B cell (primary cell): ENCODE data around the gene RUNDC1. TPM values are rescaled to one million over a fixed set of nuclear protein-coding genes. Genes with fewer than 3 reads are reported as not detected.

Source experiments
- ATAC-seq: fragments of 200-7000 bp; cut with Tn5 transposase; one replicate; pipeline ENCODE4 v1.10.0; 2021; ENCODE audit warnings: low read depth, mild to moderate bottlenecking, moderate number of reproducible peaks, moderate library complexity
- CTCF ChIA-PET: fragments of 350-600 bp; sonication (Branson Sonifier 250); formaldehyde crosslinking; loops from one replicate; lab custom pipeline; 2021; ENCODE audit warnings: antibody characterized with exemption, inconsistent platforms; lab: Charles Lee
- POLR2A ChIA-PET: fragments of 350-600 bp; sonication (Branson Sonifier 250); formaldehyde crosslinking; loops from one replicate; lab custom pipeline; 2021; ENCODE audit warnings: antibody characterized with exemption; lab: Charles Lee
- DNase-seq: peaks from one replicate; pipeline ENCODE4 v3.0.0; 2013
- H2AFZ ChIP-seq: 2 replicates; pipeline ENCODE4 v1.6.1; 2012; ENCODE audit warnings: mild to moderate bottlenecking, low read depth, low read length; ENCODE audit not compliant: insufficient read depth, poor library complexity, severe bottlenecking
- H3K27ac ChIP-seq, 2 donors: 1 replicate in 1 of 2; 2 replicates in 1 of 2; pipeline ENCODE4 v1.5.1; 2012 to 2013; ENCODE audit warnings: low read length in 2 of 2, mild to moderate bottlenecking in 2 of 2, moderate library complexity in 1 of 2
- H3K27me3 ChIP-seq, 4 experiments: fragments of 200-600 bp in 1 of 4; sonication (generic) in 1 of 4; replicated peaks in 1 of 4; 1 replicate in 2 of 4; 2 replicates in 2 of 4; pipeline versions ENCODE4 v1.6.1 to v1.7.0; 2013 to 2016; ENCODE audit warnings: low read length in 3 of 4, mild to moderate bottlenecking in 2 of 4, mixed read lengths in 1 of 4, moderate library complexity in 1 of 4; ENCODE audit not compliant: insufficient read depth in 4 of 4, control insufficient read depth in 3 of 4; ENCODE audit errors: control extremely low read depth in 1 of 4
- H3K36me3 ChIP-seq, 2 experiments: replicated peaks in 1 of 2; 1 replicate in 1 of 2; 2 replicates in 1 of 2; pipeline versions ENCODE4 v1.6.1 to v1.7.1; 2013; ENCODE audit warnings: low read length in 1 of 2; ENCODE audit not compliant: insufficient read depth in 2 of 2, control insufficient read depth in 1 of 2; ENCODE audit errors: control extremely low read depth in 1 of 2, extremely low read depth in 1 of 2
- H3K4me1 ChIP-seq, 2 donors: fragments of 200-600 bp in 1 of 2; sonication (generic) in 1 of 2; 1 replicate in 1 of 2; 2 replicates in 1 of 2; pipeline versions ENCODE4 v1.5.1 to v1.6.1; 2013 to 2017; ENCODE audit warnings: low read length in 2 of 2; ENCODE audit not compliant: control insufficient read depth in 2 of 2, insufficient read depth in 2 of 2
- H3K4me2 ChIP-seq: replicated peaks from 2 replicates; pipeline ENCODE3; 2012; ENCODE audit warnings: mild to moderate bottlenecking, low read depth, low read length; ENCODE audit not compliant: poor library complexity, severe bottlenecking
- H3K4me3 ChIP-seq, 5 experiments: fragments of 200-600 bp in 1 of 5; sonication (generic) in 1 of 5; 1 replicate in 3 of 5; 2 replicates in 2 of 5; pipeline versions ENCODE4 v1.5.1 to v1.7.0; 2011 to 2016; ENCODE audit warnings: low read length in 4 of 5, mild to moderate bottlenecking in 4 of 5, low read depth in 2 of 5, control low read depth in 1 of 5, moderate library complexity in 1 of 5; ENCODE audit not compliant: insufficient read depth in 1 of 5; ENCODE audit errors: control extremely low read depth in 1 of 5, extremely low read depth in 1 of 5
- H3K79me2 ChIP-seq: fragments of 200-600 bp; sonication (generic); one replicate; pipeline ENCODE4 v1.6.0; 2016; ENCODE audit warnings: low read length; ENCODE audit not compliant: control insufficient read depth, insufficient read depth
- H3K9ac ChIP-seq: fragments of 200-600 bp; sonication (generic); 2 replicates; pipeline ENCODE4 v1.6.1; 2017; ENCODE audit warnings: mild to moderate bottlenecking, low read length, moderate library complexity
- H3K9me3 ChIP-seq, 3 donors: one replicate each; pipeline versions ENCODE4 v1.6.1 to v1.7.1; 2013; ENCODE audit warnings: low read length in 2 of 3; ENCODE audit not compliant: control insufficient read depth in 2 of 3, insufficient read depth in 1 of 3; ENCODE audit errors: control extremely low read depth in 1 of 3
- H4K20me1 ChIP-seq: 2 replicates; pipeline ENCODE4 v1.6.0; 2012; ENCODE audit warnings: mild to moderate bottlenecking, low read length; ENCODE audit not compliant: insufficient read depth, control insufficient read depth, poor library complexity, severe bottlenecking
- H3K27ac Mint-ChIP-seq: one replicate; pipeline ENCODE4 v1.8.0; 2021; ENCODE audit warnings: mixed read lengths
- H3K27me3 Mint-ChIP-seq: one replicate; pipeline ENCODE4 v1.8.0; 2021; ENCODE audit warnings: mixed read lengths
- H3K4me1 Mint-ChIP-seq: one replicate; pipeline ENCODE4 v1.8.0; 2021; ENCODE audit warnings: mixed read lengths
- H3K4me3 Mint-ChIP-seq: one replicate; pipeline ENCODE4 v1.8.0; 2021; ENCODE audit warnings: mixed read lengths
- H3K9me3 Mint-ChIP-seq: one replicate; pipeline ENCODE4 v1.8.0; 2022; ENCODE audit warnings: mixed read lengths; ENCODE audit not compliant: insufficient read depth
- EZH2 ChIP-seq: IDR thresholded peaks from 2 replicates; pipeline ENCODE4 v1.6.1; 2012; ENCODE audit warnings: borderline replicate concordance, low read depth, mild to moderate bottlenecking, moderate library complexity, low read length; ENCODE audit not compliant: insufficient read depth, poor library complexity, severe bottlenecking
- WGBS: methylation state at CpG from one replicate; pipeline ENCODE4 v1.1.5; 2013; ENCODE audit warnings: missing lambda C conversion rate; ENCODE audit not compliant: insufficient coverage; 5-methylcytosine and 5-hydroxymethylcytosine counted together
- intact Hi-C: fragments of 100-400 bp; cut with micrococcal nuclease; formaldehyde crosslinking; loops from one replicate; pipeline ENCODE4 v1.10.0; 2022
- polyA plus RNA-seq: library from polyadenylated mRNA; depleted of rRNA; stranded (reverse); fragments of >200 nt; gene quantifications from 2 replicates; pipeline ENCODE4 v1.2.3, GENCODE V29; 2012
- total RNA-seq, 2 donors: library from RNA; stranded (reverse); fragments of 120-200 nt in 1 of 2; gene quantifications; 1 replicate in 1 of 2; 2 replicates in 1 of 2; pipeline versions ENCODE4 v1.2.3 to v1.2.4, GENCODE V29; 2013 to 2022
- TF ChIP-seq, protein P1 (sequence below): fragments of 200-600 bp; IDR thresholded peaks from one replicate; pipeline ENCODE4 v1.8.0; 2022; ENCODE audit warnings: antibody characterized with exemption, mild to moderate bottlenecking

Gene RUNDC1
- total and polyA plus RNA-seq, 2 donors (not counting 1 experiment from before 2014, with no cell fraction given) = 14.6 to 43.7 TPM

DNA sequence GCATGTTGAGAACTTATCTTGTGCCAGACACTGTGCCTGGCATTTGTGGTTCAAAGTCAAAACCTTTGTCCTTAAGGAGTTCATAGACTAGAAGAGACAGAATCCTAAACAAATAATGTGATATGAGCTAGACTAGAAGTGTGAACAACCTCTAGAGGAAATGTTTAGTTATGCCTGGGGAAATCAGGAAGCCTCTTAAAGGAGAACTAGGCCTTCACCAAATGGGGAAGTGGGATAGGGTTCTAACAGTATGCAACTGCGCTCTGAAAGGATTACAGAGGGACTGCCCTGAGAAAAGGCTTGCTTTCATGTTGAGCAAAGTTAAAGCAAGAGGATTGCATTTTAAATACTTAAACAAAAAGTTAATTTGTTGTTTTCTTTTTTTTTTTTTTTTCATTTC, 4.9 kb downstream of the RUNDC1 start:
- Mint-ChIP-seq H3K4me3 (peak overlapping the region; percentile 86), H3K4me1 (peaks cover 58% of the 10 kb centered on the region), H3K9me3 (no peaks in the 10 kb centered on the region), H3K27ac (peak overlapping the region; percentile 91), H3K27me3 (no peaks in the 10 kb centered on the region)
- Histone ChIP-seq H3K9me3 (no peaks in the 10 kb centered on the region), H3K36me3 (peaks cover 16 to 35% of the 10 kb centered on the region in 2 experiments), H3K27me3 (no peaks in the 10 kb centered on the region), H3K4me3 (peak overlapping the region; percentile 22 to 59 (median 46)), H3K9ac (peak overlapping the region; percentile 58), H2AFZ (no peak overlapping the region), H3K79me2 (peaks cover 79% of the 10 kb centered on the region), H3K4me2 (peak overlapping the region; percentile 74), H3K4me1 (peaks cover 57 to 64% of the 10 kb centered on the region in 2 donors), H3K27ac (peak overlapping the region; percentile 58 to 77), H4K20me1 (no peaks in the 10 kb centered on the region)
- ATAC-seq (peak; percentile 53), DNase-seq (peak; percentile 87)
- TF ChIP-seq, protein P1, sequence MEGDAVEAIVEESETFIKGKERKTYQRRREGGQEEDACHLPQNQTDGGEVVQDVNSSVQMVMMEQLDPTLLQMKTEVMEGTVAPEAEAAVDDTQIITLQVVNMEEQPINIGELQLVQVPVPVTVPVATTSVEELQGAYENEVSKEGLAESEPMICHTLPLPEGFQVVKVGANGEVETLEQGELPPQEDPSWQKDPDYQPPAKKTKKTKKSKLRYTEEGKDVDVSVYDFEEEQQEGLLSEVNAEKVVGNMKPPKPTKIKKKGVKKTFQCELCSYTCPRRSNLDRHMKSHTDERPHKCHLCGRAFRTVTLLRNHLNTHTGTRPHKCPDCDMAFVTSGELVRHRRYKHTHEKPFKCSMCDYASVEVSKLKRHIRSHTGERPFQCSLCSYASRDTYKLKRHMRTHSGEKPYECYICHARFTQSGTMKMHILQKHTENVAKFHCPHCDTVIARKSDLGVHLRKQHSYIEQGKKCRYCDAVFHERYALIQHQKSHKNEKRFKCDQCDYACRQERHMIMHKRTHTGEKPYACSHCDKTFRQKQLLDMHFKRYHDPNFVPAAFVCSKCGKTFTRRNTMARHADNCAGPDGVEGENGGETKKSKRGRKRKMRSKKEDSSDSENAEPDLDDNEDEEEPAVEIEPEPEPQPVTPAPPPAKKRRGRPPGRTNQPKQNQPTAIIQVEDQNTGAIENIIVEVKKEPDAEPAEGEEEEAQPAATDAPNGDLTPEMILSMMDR = no peak
- no peak for TF ChIP-seq EZH2
- WGBS = no CpG with 5 or more reads among the region's 1 CpG
- ChIA-PET POLR2A (interaction anchor here (0.7 to 2.6 kb wide), 9 partner anchors 13 to 791 kb away, joined by 3 to 24 read pairs (median 5); partner anchors contain the start of genes GHDC, RPL27 and VAT1), CTCF (interaction anchor here (0.7 to 6.5 kb wide), 6 partner anchors 12 to 431 kb away, joined by 3 to 54 read pairs (median 5); partner anchors contain the start of genes RPL27 and VAT1)
- intact Hi-C loops = loop anchor here (1.0 to 10.0 kb wide), 2 partner anchors 13 to 310 kb away; partner anchors contain the start of genes PLEKHH3 and RPL27

DNA sequence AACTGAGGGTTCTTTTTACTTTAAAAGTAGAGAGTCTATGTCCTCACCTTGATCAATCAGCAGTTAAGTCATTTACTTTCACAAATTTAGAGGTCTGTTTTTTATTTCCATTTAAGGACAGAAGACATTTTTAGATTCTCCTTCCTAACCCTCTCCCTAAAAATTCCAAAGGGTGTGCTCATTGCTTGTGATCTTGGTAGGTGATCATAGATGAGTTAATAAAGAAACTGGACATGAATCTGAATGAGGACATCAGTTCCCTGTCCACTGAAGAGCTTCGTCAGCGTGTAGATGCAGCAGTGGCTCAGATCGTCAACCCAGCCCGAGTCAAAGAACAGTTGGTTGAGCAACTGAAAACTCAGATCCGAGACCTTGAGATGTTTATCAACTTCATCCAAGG, 8.8 kb downstream of the RUNDC1 start:
- no peak overlapping the region for H3K4me2 ChIP-seq

More for the DNA sequence above, 8.8 kb downstream of the RUNDC1 start:
- TF ChIP-seq, protein P1 = no peak
- TF ChIP-seq EZH2 = no peak
- Mint-ChIP-seq H3K4me1 (peaks cover 48% of the 10 kb centered on the region), H3K27ac (peak overlapping the region; percentile 20), H3K4me3 (no peak overlapping the region), H3K9me3 (no peaks in the 10 kb centered on the region), H3K27me3 (no peaks in the 10 kb centered on the region)
- intact Hi-C loops = loop anchor here (10.0 kb wide), 1 partner anchor 314 kb away; the partner anchor contains the start of gene PLEKHH3
- ChIA-PET CTCF (interaction anchor here (6.5 kb wide), 1 partner anchor 8 kb away, joined by 54 read pairs; the partner anchor contains the start of gene RPL27), POLR2A (no interaction called here)
- WGBS = no CpG with 5 or more reads among the region's 5 CpGs
- peak overlapping the region in 1 of 2 donors; percentile 0 for H3K27ac ChIP-seq
- peaks cover 27 to 57% of the 10 kb centered on the region in 2 experiments for H3K36me3 ChIP-seq
- H4K20me1 ChIP-seq = peaks cover 5% of the 10 kb centered on the region
- H3K9me3 ChIP-seq = no peaks in the 10 kb centered on the region
- ATAC-seq (no peak), DNase-seq (no peak)
- H3K4me3 ChIP-seq = no peak overlapping the region
- peaks cover 38 to 42% of the 10 kb centered on the region in 2 donors for H3K4me1 ChIP-seq
- H3K9ac ChIP-seq = no peak overlapping the region
- peaks cover 63% of the 10 kb centered on the region for H3K79me2 ChIP-seq
- H3K27me3 ChIP-seq = no peaks in the 10 kb centered on the region
- no peak overlapping the region for H2AFZ ChIP-seq
